ENCODE results near the gene LEKR1.

Gene LEKR1

DNA sequence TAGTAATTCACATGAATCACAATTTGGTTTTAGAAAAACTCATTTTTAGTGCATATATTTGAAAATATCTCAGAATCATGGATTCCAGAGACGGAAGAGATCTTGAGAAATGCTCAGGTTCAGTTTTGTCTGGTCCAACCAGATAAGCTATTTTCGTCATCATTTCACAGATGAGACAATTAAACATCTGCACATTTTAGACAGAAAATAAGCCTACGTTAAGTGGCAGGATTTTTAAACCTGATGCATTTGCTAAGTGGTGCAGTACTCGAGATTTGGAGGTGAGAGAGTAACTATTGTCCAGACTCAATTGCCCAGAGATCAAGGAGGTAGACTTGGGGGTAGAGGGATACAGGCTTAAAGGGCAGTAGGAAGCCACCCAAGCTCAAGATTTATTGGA lies 243.3 kb downstream of the LEKR1 start:
- peaks cover 3% of the 10 kb centered on the region for H3K4me1 ChIP-seq (ENCODE audit: control insufficient read depth, insufficient read depth, low read length, unreplicated experiment)
- H3K27ac ChIP-seq (ENCODE audit: low read depth, low read length) = no peak overlapping the region
- H3K4me3 ChIP-seq (ENCODE audit: low read depth, low read length) = no peak overlapping the region
- no peaks in the 10 kb centered on the region for H3K79me2 ChIP-seq (ENCODE audit: control insufficient read depth, insufficient read depth, low read length, unreplicated experiment)
- H3K27me3 ChIP-seq (ENCODE audit: insufficient read depth, low read length) = no peaks in the 10 kb centered on the region
- no peak overlapping the region for H2AFZ ChIP-seq (ENCODE audit: low read length, unreplicated experiment)
- no peaks in the 10 kb centered on the region for H3K36me3 ChIP-seq (ENCODE audit: insufficient read depth, low read length)

DNA sequence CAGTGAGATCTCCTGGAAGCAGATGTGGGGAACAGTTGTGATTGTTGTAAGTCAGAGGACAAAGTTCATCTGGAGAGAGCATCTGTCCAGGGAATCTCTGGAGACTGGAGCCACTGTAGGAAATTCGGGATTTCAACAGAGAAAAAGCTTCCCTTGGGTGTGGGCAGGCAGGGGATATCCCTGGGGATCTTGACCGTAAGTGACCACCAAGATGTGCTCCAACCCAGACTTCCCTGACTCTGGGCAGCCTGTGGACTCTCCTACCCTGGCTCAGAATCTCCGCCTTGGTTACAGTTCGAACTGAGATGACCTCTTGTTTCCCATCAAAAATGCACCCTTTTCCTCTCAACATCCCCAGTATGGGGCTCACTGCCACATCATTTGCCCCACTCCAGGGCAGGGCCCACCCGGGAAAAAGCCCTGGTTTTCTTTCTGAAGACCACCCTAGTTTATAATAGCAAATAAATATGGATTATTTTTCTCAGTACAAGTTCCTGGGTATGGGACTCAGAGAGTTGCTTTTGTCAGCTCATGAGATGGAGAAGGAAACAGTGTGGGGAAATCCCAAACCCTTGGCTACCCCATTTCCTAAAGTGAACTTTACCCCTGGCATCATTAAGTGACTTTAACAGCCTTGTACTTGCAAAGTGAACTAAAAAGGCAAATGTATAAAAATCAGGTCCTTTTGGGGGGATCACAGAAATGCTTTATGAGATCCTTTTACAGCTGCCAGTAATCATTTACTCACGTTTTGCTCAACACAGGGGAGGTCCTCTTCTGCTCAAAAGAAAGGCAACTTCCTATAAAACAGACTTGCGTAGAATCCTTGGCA lies 243.9 kb downstream of the LEKR1 start:
- no peaks in the 10 kb centered on the region for H3K36me3 ChIP-seq (ENCODE audit: insufficient read depth, low read length)
- no peak overlapping the region for H2AFZ ChIP-seq (ENCODE audit: low read length, unreplicated experiment)
- H3K4me1 ChIP-seq (ENCODE audit: control insufficient read depth, insufficient read depth, low read length, unreplicated experiment) = peaks cover 3% of the 10 kb centered on the region
- no peak overlapping the region for H3K27ac ChIP-seq (ENCODE audit: low read depth, low read length)
- H3K79me2 ChIP-seq (ENCODE audit: control insufficient read depth, insufficient read depth, low read length, unreplicated experiment) = no peaks in the 10 kb centered on the region
- no peaks in the 10 kb centered on the region for H3K27me3 ChIP-seq (ENCODE audit: insufficient read depth, low read length)
- no peak overlapping the region for H3K4me3 ChIP-seq (ENCODE audit: low read depth, low read length)

DNA sequence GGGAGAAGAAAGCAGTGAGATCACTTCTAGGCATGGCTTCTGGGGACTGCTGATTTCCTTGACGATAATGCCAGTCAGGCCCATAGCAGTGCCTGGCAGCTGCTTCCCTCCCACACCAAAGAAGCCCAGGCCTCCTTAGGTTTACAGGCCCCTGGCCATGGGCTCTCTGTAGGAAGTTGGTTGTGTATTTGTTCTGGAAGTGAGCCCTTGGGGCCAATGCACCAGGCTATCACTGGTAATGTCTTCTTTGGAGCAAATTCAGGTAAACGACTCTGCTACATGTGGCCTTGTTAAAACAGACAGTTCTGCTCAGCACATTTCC lies 244.5 kb downstream of the LEKR1 start:
- H3K79me2 ChIP-seq (ENCODE audit: control insufficient read depth, insufficient read depth, low read length, unreplicated experiment) = no peaks in the 10 kb centered on the region
- H3K27me3 ChIP-seq (ENCODE audit: insufficient read depth, low read length) = no peaks in the 10 kb centered on the region
- H3K36me3 ChIP-seq (ENCODE audit: insufficient read depth, low read length) = no peaks in the 10 kb centered on the region
- H2AFZ ChIP-seq (ENCODE audit: low read length, unreplicated experiment) = no peak overlapping the region
- peaks cover 3% of the 10 kb centered on the region for H3K4me1 ChIP-seq (ENCODE audit: control insufficient read depth, insufficient read depth, low read length, unreplicated experiment)
- H3K27ac ChIP-seq (ENCODE audit: low read depth, low read length) = no peak overlapping the region
- no peak overlapping the region for H3K4me3 ChIP-seq (ENCODE audit: low read depth, low read length)

DNA sequence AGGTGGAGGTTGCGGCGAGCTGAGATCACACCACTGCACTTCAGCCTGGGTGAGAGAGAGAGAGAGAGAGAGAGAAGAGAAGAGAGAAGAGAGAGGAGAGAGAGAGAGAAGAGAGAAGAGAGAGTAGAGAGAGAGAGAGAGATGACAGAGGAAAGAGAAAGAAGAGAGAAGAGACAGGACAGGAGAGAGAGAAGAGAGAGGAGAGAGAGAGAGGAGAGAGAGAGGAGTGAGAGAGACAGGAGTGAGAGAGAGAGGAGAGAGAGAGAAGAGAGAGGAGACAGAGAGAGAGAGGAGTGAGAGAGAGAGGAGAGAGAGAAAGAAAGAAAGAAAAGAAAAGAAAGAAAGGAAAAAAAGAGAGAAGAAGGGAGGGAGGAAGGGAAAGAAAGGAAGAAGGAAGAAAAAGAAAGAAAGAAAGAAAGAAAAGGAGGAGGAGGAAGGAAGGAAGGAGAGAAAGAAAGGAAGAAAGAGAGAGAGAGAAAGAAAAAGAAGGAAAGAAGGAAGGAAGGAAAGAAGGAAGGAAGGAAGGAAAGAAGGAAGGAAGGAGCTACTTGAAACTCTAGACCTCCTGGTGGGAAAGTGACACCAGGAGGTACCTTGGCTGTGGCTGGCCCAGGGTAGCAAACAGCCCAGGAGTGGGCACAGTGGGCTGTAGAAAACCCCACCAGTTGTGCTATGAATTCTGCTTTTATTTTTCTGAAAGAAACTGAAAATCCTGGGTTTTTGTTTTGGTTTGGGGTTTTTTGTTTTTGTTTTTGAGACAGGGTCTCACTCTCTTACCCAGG lies 245.8 kb downstream of the LEKR1 start:
- Histone ChIP-seq H3K27ac (ENCODE audit: low read depth, low read length) (no peak overlapping the region), H3K27me3 (ENCODE audit: insufficient read depth, low read length) (no peaks in the 10 kb centered on the region), H2AFZ (ENCODE audit: low read length, unreplicated experiment) (no peak overlapping the region), H3K4me1 (ENCODE audit: control insufficient read depth, insufficient read depth, low read length, unreplicated experiment) (peaks cover 3% of the 10 kb centered on the region), H3K4me3 (ENCODE audit: low read depth, low read length) (no peak overlapping the region), H3K79me2 (ENCODE audit: control insufficient read depth, insufficient read depth, low read length, unreplicated experiment) (no peaks in the 10 kb centered on the region), H3K36me3 (ENCODE audit: insufficient read depth, low read length) (no peaks in the 10 kb centered on the region)

DNA sequence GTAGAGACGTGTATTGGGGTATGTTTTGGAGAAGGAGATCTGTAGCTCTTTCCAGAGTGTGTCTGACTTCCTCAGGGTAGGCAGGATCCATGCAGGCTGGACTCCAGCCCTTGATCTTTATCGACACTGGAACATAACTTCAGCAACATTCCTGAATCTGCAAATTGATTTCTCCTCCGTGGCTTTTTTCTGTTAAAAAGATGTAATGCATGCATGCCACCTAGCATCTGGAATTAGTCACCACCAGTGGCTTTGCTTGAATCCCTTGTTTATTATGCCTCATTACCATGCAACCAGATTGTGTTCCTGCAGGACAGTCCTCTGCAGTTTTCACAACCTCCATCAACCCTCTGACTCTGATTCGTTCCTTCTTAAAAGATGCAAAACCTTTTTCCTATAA lies 247.7 kb downstream of the LEKR1 start:
- H3K79me2 ChIP-seq (ENCODE audit: control insufficient read depth, insufficient read depth, low read length, unreplicated experiment) = no peaks in the 10 kb centered on the region
- H2AFZ ChIP-seq (ENCODE audit: low read length, unreplicated experiment) = no peak overlapping the region
- no peaks in the 10 kb centered on the region for H3K27me3 ChIP-seq (ENCODE audit: insufficient read depth, low read length)
- H3K4me1 ChIP-seq (ENCODE audit: control insufficient read depth, insufficient read depth, low read length, unreplicated experiment) = peaks cover 3% of the 10 kb centered on the region
- H3K36me3 ChIP-seq (ENCODE audit: insufficient read depth, low read length) = no peaks in the 10 kb centered on the region
- no peak overlapping the region for H3K27ac ChIP-seq (ENCODE audit: low read depth, low read length)
- no peak overlapping the region for H3K4me3 ChIP-seq (ENCODE audit: low read depth, low read length)

DNA sequence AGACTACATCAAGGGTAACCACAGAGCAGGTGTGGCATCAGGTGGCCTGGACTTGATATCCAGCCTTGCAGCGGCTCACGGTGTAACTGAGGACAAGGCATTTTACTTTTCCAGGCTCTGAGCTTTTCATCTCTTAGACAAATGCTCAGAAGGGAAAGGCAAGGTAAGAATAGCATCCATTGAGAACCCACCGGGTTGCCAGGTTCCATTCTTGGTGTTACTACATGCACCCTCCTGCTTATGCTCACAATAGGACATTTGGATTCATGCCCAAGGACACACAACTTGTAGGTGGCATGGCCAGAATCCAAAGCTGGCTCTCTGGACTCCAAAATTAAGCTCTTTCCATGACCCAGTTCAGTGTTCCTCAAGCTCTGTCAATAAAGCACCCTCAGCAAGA lies 248.3 kb downstream of the LEKR1 start:
- peaks cover 3% of the 10 kb centered on the region for H3K4me1 ChIP-seq (ENCODE audit: control insufficient read depth, insufficient read depth, low read length, unreplicated experiment)
- H3K27ac ChIP-seq (ENCODE audit: low read depth, low read length) = no peak overlapping the region
- no peaks in the 10 kb centered on the region for H3K79me2 ChIP-seq (ENCODE audit: control insufficient read depth, insufficient read depth, low read length, unreplicated experiment)
- no peak overlapping the region for H3K4me3 ChIP-seq (ENCODE audit: low read depth, low read length)
- H2AFZ ChIP-seq (ENCODE audit: low read length, unreplicated experiment) = no peak overlapping the region
- H3K27me3 ChIP-seq (ENCODE audit: insufficient read depth, low read length) = no peaks in the 10 kb centered on the region
- no peaks in the 10 kb centered on the region for H3K36me3 ChIP-seq (ENCODE audit: insufficient read depth, low read length)

DNA sequence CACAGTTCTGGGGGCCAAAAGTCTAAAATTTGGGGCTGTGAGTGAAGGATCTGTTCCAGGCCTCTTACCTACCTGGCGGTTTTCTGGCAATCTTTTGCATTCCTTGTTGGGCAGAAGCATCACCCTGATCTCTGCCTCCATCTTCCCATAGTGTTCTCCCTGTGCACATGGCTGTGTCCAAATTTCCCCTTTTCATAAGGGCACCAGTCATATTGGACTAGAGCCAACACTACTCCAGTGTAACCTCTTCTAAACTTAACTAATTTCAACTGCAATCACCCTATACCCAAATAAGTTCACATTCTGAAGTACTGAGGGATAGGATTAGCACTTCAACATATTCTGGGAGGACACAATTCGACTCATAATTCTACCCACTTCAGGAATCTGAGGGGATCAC lies 248.8 kb downstream of the LEKR1 start:
- Histone ChIP-seq H2AFZ (ENCODE audit: low read length, unreplicated experiment) (no peak overlapping the region), H3K79me2 (ENCODE audit: control insufficient read depth, insufficient read depth, low read length, unreplicated experiment) (no peaks in the 10 kb centered on the region), H3K4me3 (ENCODE audit: low read depth, low read length) (no peak overlapping the region), H3K4me1 (ENCODE audit: control insufficient read depth, insufficient read depth, low read length, unreplicated experiment) (peaks cover 3% of the 10 kb centered on the region), H3K27me3 (ENCODE audit: insufficient read depth, low read length) (no peaks in the 10 kb centered on the region), H3K36me3 (ENCODE audit: insufficient read depth, low read length) (no peaks in the 10 kb centered on the region), H3K27ac (ENCODE audit: low read depth, low read length) (no peak overlapping the region)

DNA sequence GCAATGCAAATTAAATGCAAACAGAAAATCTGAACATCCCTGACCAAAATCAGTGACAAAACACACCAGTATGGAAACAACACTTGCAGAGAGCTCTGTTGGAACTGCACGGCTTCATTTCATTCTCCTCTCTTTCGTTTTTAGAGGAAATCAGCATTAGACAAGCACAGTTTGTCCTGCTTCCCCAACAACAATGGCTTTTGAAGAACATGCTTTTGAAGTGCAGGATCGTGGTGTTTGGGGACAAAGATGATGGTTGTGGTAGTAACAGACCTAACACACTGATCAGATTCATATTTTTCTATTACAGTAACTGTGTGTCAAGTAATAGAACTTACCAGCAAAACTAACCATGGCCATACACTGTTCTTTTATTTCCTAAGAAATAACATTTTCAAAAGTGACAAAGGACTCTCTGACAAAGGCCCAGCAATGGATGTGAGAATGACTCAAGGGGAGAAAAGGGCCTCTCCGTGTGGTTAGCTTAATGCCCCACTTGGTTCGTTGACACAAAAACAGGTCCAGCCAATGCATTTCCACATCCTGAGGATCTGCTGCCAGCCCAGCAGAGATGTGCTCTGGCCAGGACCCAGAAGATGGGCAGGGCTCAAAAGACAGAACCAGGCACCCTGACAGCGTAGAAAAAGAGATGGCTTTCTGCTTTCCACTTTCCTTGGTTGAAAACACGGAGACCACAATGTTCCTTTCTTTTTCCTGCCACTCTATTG lies 249.7 kb downstream of the LEKR1 start:
- H3K4me1 ChIP-seq (ENCODE audit: control insufficient read depth, insufficient read depth, low read length, unreplicated experiment) = peaks cover 3% of the 10 kb centered on the region
- H3K27me3 ChIP-seq (ENCODE audit: insufficient read depth, low read length) = no peaks in the 10 kb centered on the region
- no peaks in the 10 kb centered on the region for H3K36me3 ChIP-seq (ENCODE audit: insufficient read depth, low read length)
- no peak overlapping the region for H3K27ac ChIP-seq (ENCODE audit: low read depth, low read length)
- no peak overlapping the region for H3K4me3 ChIP-seq (ENCODE audit: low read depth, low read length)
- no peaks in the 10 kb centered on the region for H3K79me2 ChIP-seq (ENCODE audit: control insufficient read depth, insufficient read depth, low read length, unreplicated experiment)
- H2AFZ ChIP-seq (ENCODE audit: low read length, unreplicated experiment) = no peak overlapping the region

DNA sequence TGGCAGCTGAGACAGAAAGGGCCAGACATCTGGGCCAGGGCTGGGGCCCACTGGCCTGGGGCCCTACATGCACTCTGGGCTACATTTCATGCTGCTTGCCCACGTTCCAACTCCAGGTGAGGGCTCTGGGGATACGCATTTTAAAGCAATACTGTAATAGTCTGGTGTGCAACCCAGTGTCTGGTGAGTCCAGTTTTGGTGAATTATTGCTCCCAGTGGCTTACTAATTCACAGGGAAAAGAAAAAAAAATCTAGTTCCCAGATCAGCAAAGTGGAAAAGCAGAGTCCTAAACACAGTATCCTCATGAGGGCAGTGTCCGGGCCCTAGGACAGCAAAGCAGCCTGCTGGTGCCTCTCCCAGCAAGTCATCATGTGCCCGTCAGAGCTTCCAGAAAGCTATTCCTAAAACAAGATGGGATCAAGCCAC lies 251.4 kb downstream of the LEKR1 start:
- no peaks in the 10 kb centered on the region for H3K27me3 ChIP-seq (ENCODE audit: insufficient read depth, low read length)
- H3K27ac ChIP-seq (ENCODE audit: low read depth, low read length) = no peak overlapping the region
- H3K4me1 ChIP-seq (ENCODE audit: control insufficient read depth, insufficient read depth, low read length, unreplicated experiment) = peaks cover 18% of the 10 kb centered on the region
- H3K79me2 ChIP-seq (ENCODE audit: control insufficient read depth, insufficient read depth, low read length, unreplicated experiment) = no peaks in the 10 kb centered on the region
- no peak overlapping the region for H2AFZ ChIP-seq (ENCODE audit: low read length, unreplicated experiment)
- H3K4me3 ChIP-seq (ENCODE audit: low read depth, low read length) = no peak overlapping the region
- H3K36me3 ChIP-seq (ENCODE audit: insufficient read depth, low read length) = no peaks in the 10 kb centered on the region

DNA sequence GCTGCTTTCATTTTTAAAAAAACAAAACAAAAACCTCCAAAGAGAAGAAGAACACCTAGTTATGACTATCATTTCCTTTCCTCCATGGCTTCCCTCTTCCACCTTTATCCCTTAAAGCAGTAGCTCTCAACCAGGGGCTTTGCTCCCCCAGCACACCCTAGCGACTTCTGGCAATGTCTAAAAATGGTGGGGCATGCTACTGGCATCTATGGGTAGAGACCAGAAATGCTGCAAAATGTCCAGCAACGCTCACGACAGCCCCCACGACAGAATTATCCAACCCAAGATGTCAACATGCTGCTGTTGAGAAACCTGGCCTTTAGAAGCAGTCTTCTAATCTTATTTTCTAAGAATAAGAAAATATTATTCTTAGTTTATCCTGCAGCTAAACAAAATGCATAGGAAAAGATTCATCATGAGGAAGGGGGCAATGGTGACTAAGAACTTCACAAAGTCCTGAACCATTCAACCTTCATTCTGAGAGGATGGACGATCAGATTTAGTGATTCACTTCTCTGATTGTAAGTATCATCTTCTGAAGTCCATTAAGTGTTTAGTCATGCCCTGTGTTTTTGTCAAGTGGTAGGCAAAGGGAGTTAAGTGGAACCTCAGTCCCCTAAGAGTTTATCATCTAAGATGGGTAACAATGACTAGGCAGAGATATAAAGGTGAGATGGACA lies 252.1 kb downstream of the LEKR1 start:
- Histone ChIP-seq H3K4me1 (ENCODE audit: control insufficient read depth, insufficient read depth, low read length, unreplicated experiment) (peaks cover 24% of the 10 kb centered on the region), H3K27ac (ENCODE audit: low read depth, low read length) (no peak overlapping the region), H3K36me3 (ENCODE audit: insufficient read depth, low read length) (no peaks in the 10 kb centered on the region), H2AFZ (ENCODE audit: low read length, unreplicated experiment) (no peak overlapping the region), H3K4me3 (ENCODE audit: low read depth, low read length) (no peak overlapping the region), H3K27me3 (ENCODE audit: insufficient read depth, low read length) (no peaks in the 10 kb centered on the region), H3K79me2 (ENCODE audit: control insufficient read depth, insufficient read depth, low read length, unreplicated experiment) (no peaks in the 10 kb centered on the region)
